ENCODE data around the gene TSPO2. TPM values are rescaled to one million over a fixed set of nuclear protein-coding genes. Genes with fewer than 3 reads are reported as not detected.

Gene TSPO2
- total and polyA plus RNA-seq, 9 of the 15 experiments (the other 6 are each of a cell fraction or from before 2014, with no cell fraction given), result not detected

DNA sequence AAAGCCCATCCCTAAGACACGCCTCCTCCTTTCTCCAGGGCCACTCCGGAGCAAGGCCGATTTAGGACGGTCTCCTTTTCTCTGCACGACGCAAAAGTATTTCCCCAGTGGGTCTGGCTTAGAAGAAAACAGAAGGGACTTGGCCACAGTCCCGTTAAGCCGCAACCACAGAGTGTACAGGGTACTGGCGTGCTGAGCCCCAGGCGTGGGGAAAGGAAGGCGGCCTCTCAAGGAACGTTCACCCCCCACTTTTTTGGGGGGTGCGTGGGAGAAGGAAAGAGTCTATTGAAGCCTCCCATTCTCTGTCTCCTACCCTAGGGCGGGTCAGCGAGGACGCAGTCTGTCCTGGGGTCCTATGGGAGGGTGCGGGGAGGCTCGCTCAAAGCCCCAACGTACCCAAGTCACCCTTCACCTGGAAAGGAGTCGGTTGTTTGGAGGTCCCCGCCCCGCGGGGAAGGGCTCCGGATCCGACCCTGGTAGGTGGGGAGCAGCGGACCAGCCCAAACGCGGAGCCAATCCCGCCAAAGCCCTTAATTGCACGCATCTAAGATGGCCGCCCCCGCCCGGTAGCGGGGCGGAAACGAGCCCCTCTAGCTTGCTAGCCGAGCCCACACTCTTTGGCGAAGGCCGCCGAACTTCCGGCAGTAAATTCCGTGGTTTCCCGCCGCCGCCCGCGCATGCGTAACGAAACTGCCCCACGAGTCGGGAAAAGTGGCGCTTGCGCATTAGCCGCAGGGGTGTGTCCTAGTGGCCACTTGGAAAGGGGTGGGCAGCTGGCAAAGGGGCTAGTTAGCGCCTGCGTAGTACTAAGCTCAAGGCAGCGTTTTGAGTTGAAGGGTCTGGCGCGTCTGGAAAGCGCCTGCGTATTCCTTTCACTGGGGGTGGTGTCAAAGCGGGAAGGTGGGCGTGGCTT lies 29.9 kb downstream of the TSPO2 start, which contains the start of gene OARD1 (continued):
- peak; percentile 87; the same call in 1 of the 2 replicates for TF ChIP-seq FOXP1 (CRISPR knock-in tag; IDR thresholded peaks at IDR 0.05)
- 0 out of 2 replicates have a peak, but pooled peaks have one; percentile 15 for TF ChIP-seq NCOA1 (IDR thresholded peaks at IDR 0.05; ENCODE audit: low read depth)
- TF ChIP-seq CBX8 (IDR thresholded peaks at IDR 0.05; ENCODE audit: borderline replicate concordance, extremely low read depth, low read depth, low read length, poor library complexity, severe bottlenecking), result no peak
- TF ChIP-seq GABPA (tag; conservative IDR thresholded peaks at IDR 0.05; ENCODE audit: low read depth), result peak; percentile 99
- TF ChIP-seq ZNF551 (CRISPR knock-in tag; IDR thresholded peaks at IDR 0.05), result no peak
- TF ChIP-seq, protein P1, sequence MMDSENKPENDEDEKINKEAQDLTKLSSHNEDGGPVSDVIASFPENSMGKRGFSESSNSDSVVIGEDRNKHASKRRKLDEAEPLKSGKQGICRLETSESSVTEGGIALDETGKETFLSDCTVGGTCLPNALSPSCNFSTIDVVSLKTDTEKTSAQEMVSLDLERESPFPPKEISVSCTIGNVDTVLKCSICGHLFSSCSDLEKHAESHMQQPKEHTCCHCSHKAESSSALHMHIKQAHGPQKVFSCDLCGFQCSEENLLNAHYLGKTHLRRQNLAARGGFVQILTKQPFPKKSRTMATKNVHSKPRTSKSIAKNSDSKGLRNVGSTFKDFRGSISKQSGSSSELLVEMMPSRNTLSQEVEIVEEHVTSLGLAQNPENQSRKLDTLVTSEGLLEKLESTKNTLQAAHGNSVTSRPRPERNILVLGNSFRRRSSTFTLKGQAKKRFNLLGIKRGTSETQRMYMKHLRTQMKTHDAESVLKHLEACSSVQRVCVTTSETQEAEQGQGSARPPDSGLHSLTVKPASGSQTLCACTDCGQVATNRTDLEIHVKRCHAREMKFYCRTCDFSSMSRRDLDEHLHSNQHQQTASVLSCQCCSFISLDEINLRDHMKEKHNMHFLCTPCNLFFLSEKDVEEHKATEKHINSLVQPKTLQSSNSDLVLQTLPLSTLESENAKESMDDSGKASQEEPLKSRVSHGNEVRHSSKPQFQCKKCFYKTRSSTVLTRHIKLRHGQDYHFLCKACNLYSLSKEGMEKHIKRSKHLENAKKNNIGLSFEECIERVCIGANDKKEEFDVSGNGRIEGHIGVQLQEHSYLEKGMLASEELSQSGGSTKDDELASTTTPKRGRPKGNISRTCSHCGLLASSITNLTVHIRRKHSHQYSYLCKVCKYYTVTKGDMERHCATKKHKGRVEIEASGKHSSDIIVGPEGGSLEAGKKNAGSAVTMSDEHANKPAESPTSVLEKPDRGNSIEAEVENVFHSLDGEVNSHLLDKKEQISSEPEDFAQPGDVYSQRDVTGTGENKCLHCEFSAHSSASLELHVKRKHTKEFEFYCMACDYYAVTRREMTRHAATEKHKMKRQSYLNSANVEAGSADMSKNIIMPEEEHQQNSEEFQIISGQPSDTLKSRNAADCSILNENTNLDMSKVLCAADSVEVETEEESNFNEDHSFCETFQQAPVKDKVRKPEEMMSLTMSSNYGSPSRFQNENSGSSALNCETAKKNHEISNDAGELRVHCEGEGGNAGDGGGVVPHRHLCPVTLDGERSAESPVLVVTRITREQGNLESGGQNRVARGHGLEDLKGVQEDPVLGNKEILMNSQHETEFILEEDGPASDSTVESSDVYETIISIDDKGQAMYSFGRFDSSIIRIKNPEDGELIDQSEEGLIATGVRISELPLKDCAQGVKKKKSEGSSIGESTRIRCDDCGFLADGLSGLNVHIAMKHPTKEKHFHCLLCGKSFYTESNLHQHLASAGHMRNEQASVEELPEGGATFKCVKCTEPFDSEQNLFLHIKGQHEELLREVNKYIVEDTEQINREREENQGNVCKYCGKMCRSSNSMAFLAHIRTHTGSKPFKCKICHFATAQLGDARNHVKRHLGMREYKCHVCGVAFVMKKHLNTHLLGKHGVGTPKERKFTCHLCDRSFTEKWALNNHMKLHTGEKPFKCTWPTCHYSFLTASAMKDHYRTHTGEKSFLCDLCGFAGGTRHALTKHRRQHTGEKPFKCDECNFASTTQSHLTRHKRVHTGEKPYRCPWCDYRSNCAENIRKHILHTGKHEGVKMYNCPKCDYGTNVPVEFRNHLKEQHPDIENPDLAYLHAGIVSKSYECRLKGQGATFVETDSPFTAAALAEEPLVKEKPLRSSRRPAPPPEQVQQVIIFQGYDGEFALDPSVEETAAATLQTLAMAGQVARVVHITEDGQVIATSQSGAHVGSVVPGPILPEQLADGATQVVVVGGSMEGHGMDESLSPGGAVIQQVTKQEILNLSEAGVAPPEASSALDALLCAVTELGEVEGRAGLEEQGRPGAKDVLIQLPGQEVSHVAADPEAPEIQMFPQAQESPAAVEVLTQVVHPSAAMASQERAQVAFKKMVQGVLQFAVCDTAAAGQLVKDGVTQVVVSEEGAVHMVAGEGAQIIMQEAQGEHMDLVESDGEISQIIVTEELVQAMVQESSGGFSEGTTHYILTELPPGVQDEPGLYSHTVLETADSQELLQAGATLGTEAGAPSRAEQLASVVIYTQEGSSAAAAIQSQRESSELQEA (IDR thresholded peaks at IDR 0.05; ENCODE audit: low read depth), result no peak
- peak; percentile 67 for TF ChIP-seq RB1 (IDR thresholded peaks at IDR 0.05; ENCODE audit: low read depth)
- TF ChIP-seq, protein P2, sequence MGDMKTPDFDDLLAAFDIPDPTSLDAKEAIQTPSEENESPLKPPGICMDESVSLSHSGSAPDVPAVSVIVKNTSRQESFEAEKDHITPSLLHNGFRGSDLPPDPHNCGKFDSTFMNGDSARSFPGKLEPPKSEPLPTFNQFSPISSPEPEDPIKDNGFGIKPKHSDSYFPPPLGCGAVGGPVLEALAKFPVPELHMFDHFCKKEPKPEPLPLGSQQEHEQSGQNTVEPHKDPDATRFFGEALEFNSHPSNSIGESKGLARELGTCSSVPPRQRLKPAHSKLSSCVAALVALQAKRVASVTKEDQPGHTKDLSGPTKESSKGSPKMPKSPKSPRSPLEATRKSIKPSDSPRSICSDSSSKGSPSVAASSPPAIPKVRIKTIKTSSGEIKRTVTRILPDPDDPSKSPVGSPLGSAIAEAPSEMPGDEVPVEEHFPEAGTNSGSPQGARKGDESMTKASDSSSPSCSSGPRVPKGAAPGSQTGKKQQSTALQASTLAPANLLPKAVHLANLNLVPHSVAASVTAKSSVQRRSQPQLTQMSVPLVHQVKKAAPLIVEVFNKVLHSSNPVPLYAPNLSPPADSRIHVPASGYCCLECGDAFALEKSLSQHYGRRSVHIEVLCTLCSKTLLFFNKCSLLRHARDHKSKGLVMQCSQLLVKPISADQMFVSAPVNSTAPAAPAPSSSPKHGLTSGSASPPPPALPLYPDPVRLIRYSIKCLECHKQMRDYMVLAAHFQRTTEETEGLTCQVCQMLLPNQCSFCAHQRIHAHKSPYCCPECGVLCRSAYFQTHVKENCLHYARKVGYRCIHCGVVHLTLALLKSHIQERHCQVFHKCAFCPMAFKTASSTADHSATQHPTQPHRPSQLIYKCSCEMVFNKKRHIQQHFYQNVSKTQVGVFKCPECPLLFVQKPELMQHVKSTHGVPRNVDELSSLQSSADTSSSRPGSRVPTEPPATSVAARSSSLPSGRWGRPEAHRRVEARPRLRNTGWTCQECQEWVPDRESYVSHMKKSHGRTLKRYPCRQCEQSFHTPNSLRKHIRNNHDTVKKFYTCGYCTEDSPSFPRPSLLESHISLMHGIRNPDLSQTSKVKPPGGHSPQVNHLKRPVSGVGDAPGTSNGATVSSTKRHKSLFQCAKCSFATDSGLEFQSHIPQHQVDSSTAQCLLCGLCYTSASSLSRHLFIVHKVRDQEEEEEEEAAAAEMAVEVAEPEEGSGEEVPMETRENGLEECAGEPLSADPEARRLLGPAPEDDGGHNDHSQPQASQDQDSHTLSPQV (IDR thresholded peaks at IDR 0.05), result no peak
- TF ChIP-seq MTA1 (IDR thresholded peaks at IDR 0.05; ENCODE audit: borderline replicate concordance), result 0 out of 2 replicates have a peak, but pooled peaks have one; percentile 53
- no peak for TF ChIP-seq ZNF707 (CRISPR knock-in tag; conservative IDR thresholded peaks at IDR 0.05)

Data from K562 (cell line).